ENCODE results near the gene TDRD7. TPM values are rescaled to one million over a fixed set of nuclear protein-coding genes. Genes with fewer than 3 reads are reported as not detected.

Gene TDRD7
- total and polyA plus RNA-seq, 2 of the 13 experiments (the other 11 are each of a cell fraction or from before 2014, with no cell fraction given): 9.8 to 15.5 TPM

DNA sequence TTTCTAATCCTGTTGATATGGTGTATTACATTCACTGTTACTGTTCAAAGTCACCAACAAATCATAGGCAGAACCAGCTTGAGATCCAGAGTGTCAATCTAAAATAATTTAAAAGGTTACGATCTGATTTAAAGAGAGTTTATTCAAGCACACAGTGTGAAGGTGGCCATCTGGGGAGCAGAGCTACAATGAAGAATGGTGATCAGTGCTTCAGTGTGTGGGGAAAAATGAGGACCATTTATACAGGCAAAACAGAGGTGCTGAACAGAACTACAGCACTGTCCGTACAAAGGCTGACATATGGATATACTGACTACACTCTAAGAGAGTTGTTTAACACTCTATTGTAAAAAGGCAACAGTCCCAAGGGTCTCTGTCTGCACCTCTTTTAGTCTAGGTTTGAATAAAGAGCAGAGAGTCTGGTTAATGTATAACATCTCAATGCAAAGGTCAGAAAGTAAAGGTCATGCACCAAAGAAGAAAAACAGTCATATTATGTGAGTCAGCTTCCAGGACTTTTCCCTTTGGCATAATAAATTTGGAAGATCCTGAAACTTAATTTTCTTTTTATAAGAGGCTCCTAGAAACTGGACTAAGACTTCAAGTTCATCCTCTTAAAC is 29.7 kb upstream of the TDRD7 start (continued):
- TF ChIP-seq MTF2 (CRISPR knock-in tag; IDR thresholded peaks at IDR 0.05; ENCODE audit: borderline replicate concordance) (no peak), TSC22D2 (CRISPR knock-in tag; IDR thresholded peaks at IDR 0.05; ENCODE audit: borderline replicate concordance) (no peak), ZNF12 (CRISPR knock-in tag; IDR thresholded peaks at IDR 0.05) (peak; percentile 81; the same call in 1 of the 2 replicates), ZNF530 (CRISPR knock-in tag; IDR thresholded peaks at IDR 0.05; ENCODE audit: low read depth) (no peak), ZNF382 (CRISPR knock-in tag; IDR thresholded peaks at IDR 0.05; ENCODE audit: borderline replicate concordance) (no peak), ZZZ3 (CRISPR knock-in tag; IDR thresholded peaks at IDR 0.05; ENCODE audit: borderline replicate concordance) (no peak), HDAC2 (CRISPR knock-in tag; IDR thresholded peaks at IDR 0.05) (0 out of 2 replicates have a peak, but pooled peaks have one; percentile 20), ZNF354B (CRISPR knock-in tag; IDR thresholded peaks at IDR 0.05) (no peak), KLF13 (CRISPR knock-in tag; IDR thresholded peaks at IDR 0.05) (no peak), YEATS4 (CRISPR knock-in tag; IDR thresholded peaks at IDR 0.05; ENCODE audit: borderline replicate concordance) (peak; percentile 37; the same call in 1 of the 2 replicates), KLF9 (CRISPR knock-in tag; IDR thresholded peaks at IDR 0.05; ENCODE audit: low read depth) (no peak), ELF4 (CRISPR knock-in tag; IDR thresholded peaks at IDR 0.05; ENCODE audit: borderline replicate concordance) (no peak), MYC (CRISPR knock-in tag; IDR thresholded peaks at IDR 0.05; ENCODE audit: borderline replicate concordance) (no peak), ONECUT2 (CRISPR knock-in tag; IDR thresholded peaks at IDR 0.05) (no peak), ZNF431 (CRISPR knock-in tag; IDR thresholded peaks at IDR 0.05; ENCODE audit: borderline replicate concordance, low read depth) (no peak; the same call in 1 of the 2 replicates)
- TF ChIP-seq, protein P1, sequence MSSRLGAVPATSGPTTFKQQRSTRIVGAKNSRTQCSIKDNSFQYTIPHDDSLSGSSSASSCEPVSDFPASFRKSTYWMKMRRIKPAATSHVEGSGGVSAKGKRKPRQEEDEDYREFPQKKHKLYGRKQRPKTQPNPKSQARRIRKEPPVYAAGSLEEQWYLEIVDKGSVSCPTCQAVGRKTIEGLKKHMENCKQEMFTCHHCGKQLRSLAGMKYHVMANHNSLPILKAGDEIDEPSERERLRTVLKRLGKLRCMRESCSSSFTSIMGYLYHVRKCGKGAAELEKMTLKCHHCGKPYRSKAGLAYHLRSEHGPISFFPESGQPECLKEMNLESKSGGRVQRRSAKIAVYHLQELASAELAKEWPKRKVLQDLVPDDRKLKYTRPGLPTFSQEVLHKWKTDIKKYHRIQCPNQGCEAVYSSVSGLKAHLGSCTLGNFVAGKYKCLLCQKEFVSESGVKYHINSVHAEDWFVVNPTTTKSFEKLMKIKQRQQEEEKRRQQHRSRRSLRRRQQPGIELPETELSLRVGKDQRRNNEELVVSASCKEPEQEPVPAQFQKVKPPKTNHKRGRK (CRISPR knock-in tag; IDR thresholded peaks at IDR 0.05): no peak
- TF ChIP-seq, protein P2, sequence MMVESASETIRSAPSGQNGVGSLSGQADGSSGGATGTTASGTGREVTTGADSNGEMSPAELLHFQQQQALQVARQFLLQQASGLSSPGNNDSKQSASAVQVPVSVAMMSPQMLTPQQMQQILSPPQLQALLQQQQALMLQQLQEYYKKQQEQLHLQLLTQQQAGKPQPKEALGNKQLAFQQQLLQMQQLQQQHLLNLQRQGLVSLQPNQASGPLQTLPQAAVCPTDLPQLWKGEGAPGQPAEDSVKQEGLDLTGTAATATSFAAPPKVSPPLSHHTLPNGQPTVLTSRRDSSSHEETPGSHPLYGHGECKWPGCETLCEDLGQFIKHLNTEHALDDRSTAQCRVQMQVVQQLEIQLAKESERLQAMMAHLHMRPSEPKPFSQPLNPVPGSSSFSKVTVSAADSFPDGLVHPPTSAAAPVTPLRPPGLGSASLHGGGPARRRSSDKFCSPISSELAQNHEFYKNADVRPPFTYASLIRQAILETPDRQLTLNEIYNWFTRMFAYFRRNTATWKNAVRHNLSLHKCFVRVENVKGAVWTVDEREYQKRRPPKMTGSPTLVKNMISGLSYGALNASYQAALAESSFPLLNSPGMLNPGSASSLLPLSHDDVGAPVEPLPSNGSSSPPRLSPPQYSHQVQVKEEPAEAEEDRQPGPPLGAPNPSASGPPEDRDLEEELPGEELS (CRISPR knock-in tag; IDR thresholded peaks at IDR 0.05): peak; percentile 55; the same call in 1 of the 2 replicates
- TF ChIP-seq, protein P3, sequence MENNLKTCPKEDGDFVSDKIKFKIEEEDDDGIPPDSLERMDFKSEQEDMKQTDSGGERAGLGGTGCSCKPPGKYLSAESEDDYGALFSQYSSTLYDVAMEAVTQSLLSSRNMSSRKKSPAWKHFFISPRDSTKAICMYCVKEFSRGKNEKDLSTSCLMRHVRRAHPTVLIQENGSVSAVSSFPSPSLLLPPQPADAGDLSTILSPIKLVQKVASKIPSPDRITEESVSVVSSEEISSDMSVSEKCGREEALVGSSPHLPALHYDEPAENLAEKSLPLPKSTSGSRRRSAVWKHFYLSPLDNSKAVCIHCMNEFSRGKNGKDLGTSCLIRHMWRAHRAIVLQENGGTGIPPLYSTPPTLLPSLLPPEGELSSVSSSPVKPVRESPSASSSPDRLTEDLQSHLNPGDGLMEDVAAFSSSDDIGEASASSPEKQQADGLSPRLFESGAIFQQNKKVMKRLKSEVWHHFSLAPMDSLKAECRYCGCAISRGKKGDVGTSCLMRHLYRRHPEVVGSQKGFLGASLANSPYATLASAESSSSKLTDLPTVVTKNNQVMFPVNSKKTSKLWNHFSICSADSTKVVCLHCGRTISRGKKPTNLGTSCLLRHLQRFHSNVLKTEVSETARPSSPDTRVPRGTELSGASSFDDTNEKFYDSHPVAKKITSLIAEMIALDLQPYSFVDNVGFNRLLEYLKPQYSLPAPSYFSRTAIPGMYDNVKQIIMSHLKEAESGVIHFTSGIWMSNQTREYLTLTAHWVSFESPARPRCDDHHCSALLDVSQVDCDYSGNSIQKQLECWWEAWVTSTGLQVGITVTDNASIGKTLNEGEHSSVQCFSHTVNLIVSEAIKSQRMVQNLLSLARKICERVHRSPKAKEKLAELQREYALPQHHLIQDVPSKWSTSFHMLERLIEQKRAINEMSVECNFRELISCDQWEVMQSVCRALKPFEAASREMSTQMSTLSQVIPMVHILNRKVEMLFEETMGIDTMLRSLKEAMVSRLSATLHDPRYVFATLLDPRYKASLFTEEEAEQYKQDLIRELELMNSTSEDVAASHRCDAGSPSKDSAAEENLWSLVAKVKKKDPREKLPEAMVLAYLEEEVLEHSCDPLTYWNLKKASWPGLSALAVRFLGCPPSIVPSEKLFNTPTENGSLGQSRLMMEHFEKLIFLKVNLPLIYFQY (CRISPR knock-in tag; IDR thresholded peaks at IDR 0.05; ENCODE audit: borderline replicate concordance): peak; percentile 26; the same call in 1 of the 2 replicates
- TF ChIP-seq, protein P4, sequence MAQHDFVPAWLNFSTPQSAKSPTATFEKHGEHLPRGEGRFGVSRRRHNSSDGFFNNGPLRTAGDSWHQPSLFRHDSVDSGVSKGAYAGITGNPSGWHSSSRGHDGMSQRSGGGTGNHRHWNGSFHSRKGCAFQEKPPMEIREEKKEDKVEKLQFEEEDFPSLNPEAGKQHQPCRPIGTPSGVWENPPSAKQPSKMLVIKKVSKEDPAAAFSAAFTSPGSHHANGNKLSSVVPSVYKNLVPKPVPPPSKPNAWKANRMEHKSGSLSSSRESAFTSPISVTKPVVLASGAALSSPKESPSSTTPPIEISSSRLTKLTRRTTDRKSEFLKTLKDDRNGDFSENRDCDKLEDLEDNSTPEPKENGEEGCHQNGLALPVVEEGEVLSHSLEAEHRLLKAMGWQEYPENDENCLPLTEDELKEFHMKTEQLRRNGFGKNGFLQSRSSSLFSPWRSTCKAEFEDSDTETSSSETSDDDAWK (CRISPR knock-in tag; IDR thresholded peaks at IDR 0.05): no peak
- TF ChIP-seq, protein P5, sequence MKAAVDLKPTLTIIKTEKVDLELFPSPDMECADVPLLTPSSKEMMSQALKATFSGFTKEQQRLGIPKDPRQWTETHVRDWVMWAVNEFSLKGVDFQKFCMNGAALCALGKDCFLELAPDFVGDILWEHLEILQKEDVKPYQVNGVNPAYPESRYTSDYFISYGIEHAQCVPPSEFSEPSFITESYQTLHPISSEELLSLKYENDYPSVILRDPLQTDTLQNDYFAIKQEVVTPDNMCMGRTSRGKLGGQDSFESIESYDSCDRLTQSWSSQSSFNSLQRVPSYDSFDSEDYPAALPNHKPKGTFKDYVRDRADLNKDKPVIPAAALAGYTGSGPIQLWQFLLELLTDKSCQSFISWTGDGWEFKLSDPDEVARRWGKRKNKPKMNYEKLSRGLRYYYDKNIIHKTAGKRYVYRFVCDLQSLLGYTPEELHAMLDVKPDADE (CRISPR knock-in tag; IDR thresholded peaks at IDR 0.05): no peak

Data from HepG2 (cell line).